Measurements from ENCODE around the gene TMEM129.

Gene TMEM129

GRCh38 chr4:1752284-1753041 is 31.3 kb upstream of the TMEM129 start:
- Mint-ChIP-seq H3K4me3 (no peak overlapping the region), H3K36me3 (ENCODE audit: low read depth) (no peaks in the 10 kb centered on the region), H3K4me1 (peaks cover 1% of the 10 kb centered on the region), H3K27ac (no peak overlapping the region), H3K9me3 (no peaks in the 10 kb centered on the region), H3K27me3 (ENCODE audit: low read depth, poor library complexity) (peaks cover 8% of the 10 kb centered on the region)
- TF ChIP-seq CTCF (IDR thresholded peaks at IDR 0.05), result no peak
- DNase-seq, result no peak

- no peaks in the 10 kb centered on the region for H3K4me1 Mint-ChIP-seq
- no peak for TF ChIP-seq CTCF (IDR thresholded peaks at IDR 0.05)
Measured at GRCh38 chr4:1751919-1752283, 30.8 kb upstream of the TMEM129 start.

GRCh38 chr4:1751155-1751918 is 30.2 kb upstream of the TMEM129 start:
- Mint-ChIP-seq H3K27ac (no peak overlapping the region), H3K9me3 (no peaks in the 10 kb centered on the region), H3K4me3 (no peak overlapping the region), H3K4me1 (no peaks in the 10 kb centered on the region), H3K27me3 (ENCODE audit: low read depth, poor library complexity) (peaks cover 8% of the 10 kb centered on the region), H3K36me3 (ENCODE audit: low read depth) (no peaks in the 10 kb centered on the region)
- TF ChIP-seq CTCF (IDR thresholded peaks at IDR 0.05), result no peak
- no peak for DNase-seq

More at GRCh38 chr4:1751919-1752283, 30.8 kb upstream of the TMEM129 start:
- H3K4me3 Mint-ChIP-seq, result no peak overlapping the region
- no peak for DNase-seq
- peaks cover 8% of the 10 kb centered on the region for H3K27me3 Mint-ChIP-seq (ENCODE audit: low read depth, poor library complexity)
- H3K36me3 Mint-ChIP-seq (ENCODE audit: low read depth), result no peaks in the 10 kb centered on the region
- H3K27ac Mint-ChIP-seq, result no peak overlapping the region
- no peaks in the 10 kb centered on the region for H3K9me3 Mint-ChIP-seq

- Mint-ChIP-seq H3K27me3 (ENCODE audit: low read depth, poor library complexity) (peaks cover 8% of the 10 kb centered on the region), H3K36me3 (ENCODE audit: low read depth) (no peaks in the 10 kb centered on the region), H3K27ac (no peak overlapping the region), H3K4me1 (no peaks in the 10 kb centered on the region), H3K4me3 (no peak overlapping the region), H3K9me3 (no peaks in the 10 kb centered on the region)
- no peak for TF ChIP-seq CTCF (IDR thresholded peaks at IDR 0.05)
- no peak for DNase-seq
Measured at GRCh38 chr4:1750381-1751154, 29.4 kb upstream of the TMEM129 start.

GRCh38 chr4:1749826-1750225 is 28.7 kb upstream of the TMEM129 start:
- Mint-ChIP-seq H3K36me3 (ENCODE audit: low read depth) (peaks cover 3% of the 10 kb centered on the region), H3K4me1 (no peaks in the 10 kb centered on the region), H3K9me3 (no peaks in the 10 kb centered on the region), H3K27me3 (ENCODE audit: low read depth, poor library complexity) (peaks cover 8% of the 10 kb centered on the region), H3K27ac (no peak overlapping the region), H3K4me3 (no peak overlapping the region)
- no peak for TF ChIP-seq CTCF (IDR thresholded peaks at IDR 0.05)
- DNase-seq, result no peak

All from nephron progenitor cell (in vitro differentiated cells).